ENCODE data around the gene ELMO1.
"Not testable (repeated sequence)": the region's sequence is repeated elsewhere in the genome, so short reads cannot be mapped to it uniquely, and the experiment has no call there.

Gene ELMO1

GRCh38 chr7:37142958-37143357 lies 305.7 kb downstream of the ELMO1 start:
- Mint-ChIP-seq H3K4me3 (no peak overlapping the region), H3K9me3 (peaks cover 19% of the 10 kb centered on the region), H3K27ac (no peak overlapping the region), H3K4me1 (peaks cover 6% of the 10 kb centered on the region), H3K27me3 (no peaks in the 10 kb centered on the region), H3K36me3 (peaks cover 75% of the 10 kb centered on the region)
- no peak for ATAC-seq

- peaks cover 22% of the 10 kb centered on the region for H3K9me3 Mint-ChIP-seq
- ATAC-seq = no peak
- H3K4me1 Mint-ChIP-seq = peaks cover 14% of the 10 kb centered on the region
- no peak overlapping the region for H3K4me3 Mint-ChIP-seq
- H3K36me3 Mint-ChIP-seq = peaks cover 73% of the 10 kb centered on the region
- no peaks in the 10 kb centered on the region for H3K27me3 Mint-ChIP-seq
- no peak overlapping the region for H3K27ac Mint-ChIP-seq
Observed at GRCh38 chr7:37141742-37142141, 306.9 kb downstream of the ELMO1 start.

GRCh38 chr7:37133902-37134301 lies 314.8 kb downstream of the ELMO1 start:
- Mint-ChIP-seq H3K36me3 (peaks cover 82% of the 10 kb centered on the region), H3K4me1 (peaks cover 26% of the 10 kb centered on the region)
- not testable (repeated sequence) for H3K4me3 Mint-ChIP-seq, H3K9me3 Mint-ChIP-seq, H3K27ac Mint-ChIP-seq, ATAC-seq, H3K27me3 Mint-ChIP-seq

GRCh38 chr7:37131855-37132254 lies 316.8 kb downstream of the ELMO1 start:
- Mint-ChIP-seq H3K27me3 (no peaks in the 10 kb centered on the region), H3K4me3 (no peak overlapping the region), H3K27ac (peak overlapping the region; percentile 25), H3K36me3 (peaks cover 86% of the 10 kb centered on the region), H3K9me3 (peaks cover 2% of the 10 kb centered on the region), H3K4me1 (peaks cover 17% of the 10 kb centered on the region)
- no peak for ATAC-seq

- ATAC-seq = no peak
- H3K27me3 Mint-ChIP-seq = no peaks in the 10 kb centered on the region
- no peak overlapping the region for H3K4me3 Mint-ChIP-seq
- H3K9me3 Mint-ChIP-seq = no peaks in the 10 kb centered on the region
- H3K36me3 Mint-ChIP-seq = peaks cover 81% of the 10 kb centered on the region
- peaks cover 18% of the 10 kb centered on the region for H3K4me1 Mint-ChIP-seq
- H3K27ac Mint-ChIP-seq = no peak overlapping the region
Observed at GRCh38 chr7:37129035-37129425, 319.6 kb downstream of the ELMO1 start.

- Mint-ChIP-seq H3K4me1 (peaks cover 23% of the 10 kb centered on the region), H3K27ac (no peak overlapping the region), H3K4me3 (no peak overlapping the region), H3K9me3 (no peaks in the 10 kb centered on the region), H3K27me3 (no peaks in the 10 kb centered on the region), H3K36me3 (peaks cover 77% of the 10 kb centered on the region)
- no peak for ATAC-seq
Observed at GRCh38 chr7:37128327-37129034, 320.2 kb downstream of the ELMO1 start.

GRCh38 chr7:37119296-37119860 lies 329.3 kb downstream of the ELMO1 start:
- H3K27me3 Mint-ChIP-seq = no peaks in the 10 kb centered on the region

GRCh38 chr7:37118004-37118403 lies 330.7 kb downstream of the ELMO1 start:
- Mint-ChIP-seq H3K9me3 (no peaks in the 10 kb centered on the region), H3K27me3 (no peaks in the 10 kb centered on the region), H3K4me1 (peaks cover 30% of the 10 kb centered on the region), H3K36me3 (peaks cover 58% of the 10 kb centered on the region), H3K4me3 (no peak overlapping the region), H3K27ac (no peak overlapping the region)
- ATAC-seq = no peak

More at GRCh38 chr7:37119296-37119860, 329.3 kb downstream of the ELMO1 start:
- Mint-ChIP-seq H3K27ac (no peak overlapping the region), H3K9me3 (no peaks in the 10 kb centered on the region), H3K36me3 (peaks cover 54% of the 10 kb centered on the region), H3K4me3 (no peak overlapping the region), H3K4me1 (peaks cover 31% of the 10 kb centered on the region)
- no peak for ATAC-seq

- H3K4me3 Mint-ChIP-seq = no peak overlapping the region
- no peak for ATAC-seq
- H3K36me3 Mint-ChIP-seq = peaks cover 55% of the 10 kb centered on the region
- H3K9me3 Mint-ChIP-seq = no peaks in the 10 kb centered on the region
- peaks cover 26% of the 10 kb centered on the region for H3K4me1 Mint-ChIP-seq
- no peaks in the 10 kb centered on the region for H3K27me3 Mint-ChIP-seq
- H3K27ac Mint-ChIP-seq = no peak overlapping the region
Observed at GRCh38 chr7:37117292-37117691, 331.4 kb downstream of the ELMO1 start.

- H3K27me3 Mint-ChIP-seq = no peaks in the 10 kb centered on the region
- H3K4me1 Mint-ChIP-seq = peaks cover 29% of the 10 kb centered on the region
- H3K4me3 Mint-ChIP-seq = no peak overlapping the region
- peaks cover 54% of the 10 kb centered on the region for H3K36me3 Mint-ChIP-seq
- no peak for ATAC-seq
- H3K9me3 Mint-ChIP-seq = no peaks in the 10 kb centered on the region
- H3K27ac Mint-ChIP-seq = no peak overlapping the region
Observed at GRCh38 chr7:37116093-37116701, 332.5 kb downstream of the ELMO1 start.

- Mint-ChIP-seq H3K4me3 (no peak overlapping the region), H3K27me3 (no peaks in the 10 kb centered on the region), H3K9me3 (no peaks in the 10 kb centered on the region), H3K27ac (no peak overlapping the region), H3K4me1 (peaks cover 51% of the 10 kb centered on the region), H3K36me3 (peaks cover 60% of the 10 kb centered on the region)
- no peak for ATAC-seq
Observed at GRCh38 chr7:37113661-37114355, 334.9 kb downstream of the ELMO1 start.

- peaks cover 63% of the 10 kb centered on the region for H3K36me3 Mint-ChIP-seq
- peaks cover 61% of the 10 kb centered on the region for H3K4me1 Mint-ChIP-seq
- H3K9me3 Mint-ChIP-seq = no peaks in the 10 kb centered on the region
- H3K4me3 Mint-ChIP-seq = no peak overlapping the region
- ATAC-seq = no peak
- no peaks in the 10 kb centered on the region for H3K27me3 Mint-ChIP-seq
- H3K27ac Mint-ChIP-seq = no peak overlapping the region
Observed at GRCh38 chr7:37112876-37113275, 335.8 kb downstream of the ELMO1 start.

GRCh38 chr7:37112218-37112617 lies 336.4 kb downstream of the ELMO1 start:
- no peak for ATAC-seq
- Mint-ChIP-seq H3K27me3 (no peaks in the 10 kb centered on the region), H3K27ac (no peak overlapping the region), H3K4me1 (peaks cover 67% of the 10 kb centered on the region), H3K9me3 (no peaks in the 10 kb centered on the region), H3K36me3 (peaks cover 68% of the 10 kb centered on the region), H3K4me3 (no peak overlapping the region)

- Mint-ChIP-seq H3K27me3 (no peaks in the 10 kb centered on the region), H3K9me3 (no peaks in the 10 kb centered on the region), H3K4me3 (no peak overlapping the region), H3K27ac (no peak overlapping the region), H3K4me1 (peaks cover 63% of the 10 kb centered on the region), H3K36me3 (peaks cover 63% of the 10 kb centered on the region)
- ATAC-seq = no peak
Observed at GRCh38 chr7:37111459-37111858, 337.2 kb downstream of the ELMO1 start.

- no peaks in the 10 kb centered on the region for H3K27me3 Mint-ChIP-seq
- H3K4me1 Mint-ChIP-seq = peaks cover 63% of the 10 kb centered on the region
- H3K9me3 Mint-ChIP-seq = no peaks in the 10 kb centered on the region
- H3K4me3 Mint-ChIP-seq = no peak overlapping the region
- ATAC-seq = no peak
- H3K36me3 Mint-ChIP-seq = peaks cover 58% of the 10 kb centered on the region
- H3K27ac Mint-ChIP-seq = peak overlapping the region; percentile 19
Observed at GRCh38 chr7:37110660-37111424, 337.8 kb downstream of the ELMO1 start.

All from stimulated activated memory B cell treated with anti-CD40 and anti-IgM and Interleukin-4, amounts not matched to agents 10 μg/mL and 1 μg/mL and 100 μg/mL, for 72 hours (primary cell).